Measurements from ENCODE around the gene TOR4A.
"Not testable (repeated sequence)": the region's sequence is repeated elsewhere in the genome, so short reads cannot be mapped to it uniquely, and the experiment has no call there.

Gene TOR4A

GRCh38 chr9:137317718-137318511, 40.4 kb downstream of the TOR4A start:
- no peak for DNase-seq (ENCODE audit: low read depth in 2 of 2)

GRCh38 chr9:137318602-137319001, 41.1 kb downstream of the TOR4A start:
- DNase-seq (ENCODE audit: low read depth in 2 of 2), result no peak

DNA sequence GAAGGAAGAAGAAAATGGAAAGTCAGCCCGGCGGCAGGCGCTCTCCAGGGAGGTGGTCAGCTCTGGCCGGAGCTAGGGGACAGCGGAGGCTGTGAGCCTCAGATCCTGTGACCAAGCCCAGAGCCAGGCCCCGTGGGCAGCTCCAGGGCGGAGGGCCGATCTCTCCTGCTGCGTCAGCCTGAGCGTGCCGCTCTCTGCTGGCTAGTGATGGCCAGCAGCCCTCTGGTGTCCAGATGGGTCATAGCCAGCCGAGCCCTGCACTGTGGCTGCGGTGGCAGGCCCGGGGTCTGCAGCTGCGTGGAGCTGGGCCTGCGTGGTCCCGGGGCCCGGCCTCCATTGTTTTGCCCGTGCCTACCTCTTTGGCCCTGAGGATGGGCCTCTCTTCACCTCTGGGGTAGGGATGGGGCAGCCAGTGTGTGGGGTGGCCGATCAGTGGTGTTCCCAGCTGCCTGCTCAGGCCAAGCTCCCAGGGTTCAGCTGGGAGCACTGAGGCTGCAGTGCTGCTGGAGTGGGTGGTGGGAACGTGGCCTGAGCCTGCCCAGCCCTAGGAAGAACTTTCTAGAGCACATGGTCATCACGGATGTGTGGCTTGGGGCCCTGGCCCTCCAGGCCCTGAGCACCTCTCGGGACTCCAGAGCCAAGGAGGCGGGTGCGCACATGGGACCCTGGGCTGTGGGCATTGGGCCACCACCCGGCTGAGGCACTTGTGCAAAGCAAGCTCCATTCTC, 41.6 kb downstream of the TOR4A start:
- no peak for DNase-seq (ENCODE audit: low read depth in 2 of 2)

- DNase-seq (ENCODE audit: low read depth in 2 of 2), result no peak
Observed at GRCh38 chr9:137319739-137320551, 42.4 kb downstream of the TOR4A start.

- no peak for DNase-seq (ENCODE audit: low read depth in 2 of 2)
Observed at GRCh38 chr9:137320555-137321384, 43.2 kb downstream of the TOR4A start.

DNA sequence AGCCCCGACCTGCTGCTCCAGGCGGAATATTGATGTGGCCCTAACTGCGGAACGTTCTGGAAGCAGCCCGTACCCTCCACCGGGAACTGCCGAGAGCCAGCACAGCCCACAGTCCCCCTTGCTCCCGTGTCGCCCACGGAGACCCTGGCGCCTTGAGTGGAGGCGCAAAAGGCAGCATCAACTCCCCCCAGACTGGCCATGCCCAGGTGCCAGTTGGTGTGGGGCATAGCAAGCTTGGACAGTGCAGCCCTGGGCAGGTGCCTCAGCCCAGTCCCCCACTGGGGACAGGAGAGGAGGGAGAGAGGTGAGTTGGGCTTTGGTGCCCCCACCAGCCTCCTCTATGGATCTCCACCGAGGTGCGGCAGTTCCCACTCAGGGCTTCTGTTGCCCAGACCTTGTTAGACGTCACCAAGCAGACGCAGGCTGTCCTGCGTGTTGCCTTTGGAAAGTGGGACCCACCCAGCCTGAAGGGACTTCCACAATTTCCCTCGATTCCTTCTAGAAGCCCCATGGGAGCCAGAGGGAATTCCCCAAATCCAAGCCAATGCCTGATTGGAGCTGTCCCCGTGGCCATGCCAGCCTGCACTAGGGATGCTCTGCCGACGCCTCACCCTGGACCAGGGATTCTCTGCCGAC, 44.3 kb downstream of the TOR4A start:
- DNase-seq (ENCODE audit: low read depth in 2 of 2), result no peak

- DNase-seq (ENCODE audit: low read depth in 2 of 2), result no peak
Observed at GRCh38 chr9:137323531-137324331, 46.2 kb downstream of the TOR4A start.

DNA sequence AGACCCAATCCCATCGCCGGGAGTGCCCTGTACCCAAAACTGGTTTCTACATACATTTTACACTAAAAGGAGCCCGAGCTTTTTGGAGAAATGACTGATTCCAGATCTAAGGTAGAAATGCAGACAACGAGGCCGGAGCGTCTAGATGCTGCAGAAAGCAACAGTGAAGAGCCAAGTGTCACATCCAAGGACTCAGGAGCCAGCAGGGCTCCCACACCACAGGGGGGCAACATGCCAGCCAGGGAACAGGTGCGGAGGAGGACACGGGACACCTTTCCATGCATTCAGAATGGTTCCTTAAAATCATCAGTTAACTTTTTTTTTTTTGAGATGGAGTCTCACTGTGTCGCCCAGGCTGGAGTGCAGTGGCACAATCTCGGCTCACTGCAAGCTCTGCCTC, 47.6 kb downstream of the TOR4A start:
- DNase-seq (ENCODE audit: low read depth in 2 of 2), result no peak

GRCh38 chr9:137325799-137326198, 48.3 kb downstream of the TOR4A start:
- DNase-seq (ENCODE audit: low read depth in 2 of 2), result no peak

- no peak for DNase-seq (ENCODE audit: low read depth in 2 of 2)
Observed at GRCh38 chr9:137326445-137327065, 49.0 kb downstream of the TOR4A start.

DNA sequence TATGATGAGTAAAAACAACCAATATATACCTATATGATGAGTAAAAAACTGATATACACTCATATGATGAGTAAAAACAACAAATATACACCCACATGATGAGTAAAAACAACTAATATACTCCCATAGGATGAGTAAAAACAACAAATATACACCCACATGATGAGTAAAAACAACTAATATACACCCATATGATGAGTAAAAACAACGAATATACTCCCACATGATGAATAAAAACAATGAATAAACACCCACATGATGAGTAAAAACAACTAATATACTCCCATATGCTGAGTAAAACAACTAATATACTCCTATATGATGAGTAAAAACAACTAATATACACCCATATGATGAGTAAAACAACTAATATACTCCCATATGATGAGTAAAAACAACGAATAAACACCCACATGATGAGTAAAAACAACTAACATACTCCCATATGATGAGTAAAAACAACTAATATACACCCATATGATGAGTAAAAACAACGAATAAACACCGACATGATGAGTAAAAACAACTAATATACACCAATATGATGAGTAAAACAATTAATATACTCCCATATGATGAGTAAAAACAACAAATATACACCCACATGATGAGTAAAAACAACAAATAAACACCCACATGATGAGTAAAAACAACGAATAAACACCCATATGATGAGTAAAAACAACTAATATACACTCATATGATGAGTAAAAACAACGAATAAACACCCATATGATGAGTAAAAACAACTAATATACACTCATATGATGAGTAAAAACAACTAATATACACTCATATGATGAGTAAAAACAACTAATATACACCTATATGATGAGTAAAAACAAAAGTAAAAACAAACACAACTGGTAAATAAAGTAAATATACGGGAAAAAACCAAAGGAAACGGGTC, 50.4 kb downstream of the TOR4A start:
- DNase-seq (ENCODE audit: low read depth in 2 of 2), result not testable (repeated sequence)

GRCh38 chr9:137329590-137329989, 52.1 kb downstream of the TOR4A start:
- DNase-seq (ENCODE audit: low read depth in 2 of 2), result not testable (repeated sequence)

- no peak for DNase-seq (ENCODE audit: low read depth in 2 of 2)
Observed at GRCh38 chr9:137330689-137331088, 53.2 kb downstream of the TOR4A start.

- DNase-seq (ENCODE audit: low read depth in 2 of 2), result no peak
Observed at GRCh38 chr9:137331929-137332328, 54.4 kb downstream of the TOR4A start.

Measured in stimulated activated CD4-positive, alpha-beta T cell treated with anti-CD3 and anti-CD28 coated beads, Interleukin-1b, Interleukin-23, amount 100 ng/mL, for 4 hours (primary cell).